Panc1 (cell line): ENCODE results near the gene KANK4.

ENCODE experiments used
- TCF7L2 ChIP-seq: IDR thresholded peaks from 2 replicates; pipeline ENCODE4 v1.6.1; 2011; ENCODE audit warnings: mild to moderate bottlenecking, low read depth, low read length, inconsistent platforms
- TF ChIP-seq, protein P1 (sequence below): fragments of 450-650 bp; IDR thresholded peaks from 2 replicates; pipeline ENCODE4 v1.5.1; 2017; ENCODE audit warnings: mild to moderate bottlenecking

DNA sequence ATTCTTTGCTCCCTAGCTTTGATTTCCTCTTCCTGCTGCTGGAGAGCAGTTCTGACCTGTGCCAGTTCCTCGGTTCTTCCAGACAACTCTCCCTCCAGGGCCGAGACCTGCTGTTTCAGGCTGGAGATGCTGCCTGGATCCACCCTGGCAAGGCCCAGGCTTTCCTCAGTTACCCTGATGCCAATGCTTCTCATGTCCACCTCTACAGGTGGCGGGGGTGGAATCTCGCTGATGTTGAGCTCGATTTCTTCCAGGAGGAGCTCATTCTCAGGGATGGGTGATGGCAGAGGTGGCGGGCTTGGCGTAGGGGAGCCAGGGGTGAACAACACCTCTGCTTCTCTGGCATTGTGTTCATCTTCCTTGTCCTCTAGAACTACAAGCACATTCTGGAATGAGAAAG, 45.3 kb downstream of the KANK4 start:
- TF ChIP-seq, protein P1, sequence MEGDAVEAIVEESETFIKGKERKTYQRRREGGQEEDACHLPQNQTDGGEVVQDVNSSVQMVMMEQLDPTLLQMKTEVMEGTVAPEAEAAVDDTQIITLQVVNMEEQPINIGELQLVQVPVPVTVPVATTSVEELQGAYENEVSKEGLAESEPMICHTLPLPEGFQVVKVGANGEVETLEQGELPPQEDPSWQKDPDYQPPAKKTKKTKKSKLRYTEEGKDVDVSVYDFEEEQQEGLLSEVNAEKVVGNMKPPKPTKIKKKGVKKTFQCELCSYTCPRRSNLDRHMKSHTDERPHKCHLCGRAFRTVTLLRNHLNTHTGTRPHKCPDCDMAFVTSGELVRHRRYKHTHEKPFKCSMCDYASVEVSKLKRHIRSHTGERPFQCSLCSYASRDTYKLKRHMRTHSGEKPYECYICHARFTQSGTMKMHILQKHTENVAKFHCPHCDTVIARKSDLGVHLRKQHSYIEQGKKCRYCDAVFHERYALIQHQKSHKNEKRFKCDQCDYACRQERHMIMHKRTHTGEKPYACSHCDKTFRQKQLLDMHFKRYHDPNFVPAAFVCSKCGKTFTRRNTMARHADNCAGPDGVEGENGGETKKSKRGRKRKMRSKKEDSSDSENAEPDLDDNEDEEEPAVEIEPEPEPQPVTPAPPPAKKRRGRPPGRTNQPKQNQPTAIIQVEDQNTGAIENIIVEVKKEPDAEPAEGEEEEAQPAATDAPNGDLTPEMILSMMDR = no peak
- no peak for TF ChIP-seq TCF7L2
